NCI-H2081 (cell line): ENCODE measurements around the gene JPH4.
A peak's percentile ranks its signal among the peaks of the same experiment; 100 is the strongest.

Experiments
- DNase-seq, 2 experiments: peaks; one replicate each; lab custom pipeline; 2025; lab: John Stamatoyannopoulos, UW

The JPH4 gene

DNA sequence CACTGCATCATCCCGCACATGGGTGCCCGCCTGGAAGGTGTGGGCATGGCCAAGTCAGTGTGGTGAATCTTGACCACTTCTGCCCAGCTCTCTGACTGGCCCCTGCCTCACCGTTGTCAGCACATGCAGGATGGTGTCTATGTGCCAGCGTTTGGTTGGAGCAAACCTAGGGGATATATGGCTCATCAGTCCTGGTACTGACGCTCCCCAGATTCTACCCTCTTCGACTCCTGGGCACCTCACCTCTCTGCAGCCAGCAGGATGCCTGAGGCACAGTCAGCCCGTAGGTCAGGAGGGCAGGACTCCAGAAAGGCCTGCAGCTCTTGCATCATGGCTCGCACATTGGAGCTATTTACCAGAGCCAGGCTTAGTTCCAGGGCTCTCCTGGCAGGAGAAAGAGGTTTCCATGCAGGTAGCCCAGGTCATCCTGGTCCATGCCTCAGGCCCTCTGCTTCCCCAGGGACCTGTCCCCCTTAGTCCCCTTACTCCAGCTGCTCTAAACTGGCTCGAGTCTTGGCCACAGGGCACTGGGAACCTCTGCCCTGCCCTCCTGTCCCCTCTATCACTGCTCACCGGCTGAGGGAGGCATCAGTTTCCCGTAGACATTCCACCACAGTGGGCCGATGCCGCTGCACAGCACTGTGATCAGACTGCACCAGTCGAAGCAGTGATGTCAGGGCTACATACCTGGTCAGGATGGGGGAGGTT, 15.0 kb downstream of the JPH4 start:
- no peak for DNase-seq

DNA sequence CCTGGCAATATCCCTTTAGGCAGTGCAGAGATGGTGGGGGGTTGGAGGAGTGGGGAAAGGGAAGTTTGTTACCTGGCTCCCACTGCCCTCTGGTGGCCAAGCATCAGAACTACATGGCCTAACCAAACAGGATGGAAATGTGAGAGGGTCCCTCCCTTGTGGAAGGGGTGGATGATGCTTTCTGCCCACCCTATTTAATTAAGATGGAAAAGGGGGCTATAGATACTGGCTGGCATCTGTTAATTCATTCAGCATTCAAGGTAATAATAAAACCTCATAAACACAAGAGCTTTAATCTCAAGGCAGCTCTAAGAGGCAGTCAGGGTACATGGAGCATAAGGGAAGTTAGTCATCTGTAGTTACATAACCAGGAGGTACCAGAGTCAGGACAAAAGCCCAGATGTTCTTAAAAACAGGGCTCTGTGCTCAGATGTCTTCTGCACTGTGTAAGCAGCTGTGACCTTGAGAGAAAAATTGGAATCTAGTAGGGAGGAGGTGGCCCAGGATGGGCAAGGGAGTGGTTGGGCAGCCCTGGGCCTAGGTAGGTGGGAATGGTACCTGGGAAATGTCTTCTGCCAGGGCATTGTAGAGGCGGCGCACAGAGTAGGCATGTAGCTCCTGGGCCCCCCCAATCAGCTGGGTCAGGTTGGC, 15.6 kb downstream of the JPH4 start:
- DNase-seq: peak; percentile 48 to 55

DNA sequence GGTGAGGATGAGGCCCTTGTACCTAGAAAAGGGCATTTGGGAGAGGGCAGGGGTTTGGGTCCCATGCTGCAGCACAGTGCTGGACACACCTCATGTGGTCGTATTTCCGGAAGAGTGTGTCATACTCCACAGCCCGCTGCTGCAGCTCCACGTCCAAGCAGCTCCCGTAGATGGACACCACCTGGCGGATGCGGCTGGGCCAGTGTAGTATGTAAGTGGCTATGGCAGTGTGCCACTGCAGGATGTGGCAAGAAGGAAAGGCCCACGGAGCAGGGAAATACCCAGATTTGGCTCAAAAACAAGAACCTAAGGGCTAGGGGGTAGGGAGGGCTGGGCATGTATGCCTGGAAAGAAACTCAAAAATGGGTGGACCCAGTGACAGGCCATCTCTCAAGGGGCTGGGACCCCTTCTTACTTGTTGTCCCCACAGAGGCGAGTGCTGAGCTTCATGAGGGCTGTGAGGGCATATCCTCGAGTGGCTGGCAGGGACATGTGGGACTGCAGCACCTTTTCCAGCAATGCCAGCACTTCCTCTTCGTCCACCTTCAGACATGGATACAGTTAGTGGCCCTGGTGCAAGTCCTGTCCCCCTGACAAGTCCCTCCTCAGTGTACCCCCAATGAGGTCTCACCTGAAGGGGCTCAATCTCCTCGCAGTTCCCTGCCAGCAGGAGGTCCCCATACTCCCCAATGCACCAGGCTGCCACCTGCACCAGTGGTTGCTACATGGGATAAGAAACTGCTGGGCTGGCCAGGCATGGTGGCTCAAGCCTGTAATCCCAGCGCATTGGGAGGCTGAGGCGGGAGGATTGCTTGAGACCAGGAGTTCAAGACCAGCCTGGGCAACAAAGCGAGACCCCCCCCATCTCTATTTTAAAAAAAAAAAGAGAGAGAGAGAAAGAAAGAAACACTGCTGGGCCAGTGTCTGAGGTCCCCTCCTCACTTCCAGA, 16.4 kb downstream of the JPH4 start:
- no peak for DNase-seq

DNA sequence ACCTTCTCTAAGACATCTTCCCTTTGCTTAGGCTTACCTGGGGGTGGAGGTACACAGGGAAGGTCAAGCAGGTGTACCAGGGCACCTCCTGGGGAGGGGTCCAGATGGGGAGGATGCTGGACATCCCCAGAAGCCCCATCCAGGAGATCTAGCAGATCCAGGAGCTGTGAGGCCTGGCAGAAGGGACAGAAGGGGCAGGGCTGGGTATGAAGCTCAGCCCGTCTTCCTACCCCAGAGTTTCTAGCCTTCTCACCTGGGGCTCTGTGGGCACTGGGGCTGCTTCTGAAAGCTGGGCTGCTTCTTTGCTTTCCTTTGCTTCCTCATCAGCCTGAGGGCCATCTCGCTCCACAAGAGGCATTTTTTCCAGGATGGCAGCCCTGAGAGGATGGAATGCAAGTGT, 17.3 kb downstream of the JPH4 start:
- DNase-seq: no peak

DNA sequence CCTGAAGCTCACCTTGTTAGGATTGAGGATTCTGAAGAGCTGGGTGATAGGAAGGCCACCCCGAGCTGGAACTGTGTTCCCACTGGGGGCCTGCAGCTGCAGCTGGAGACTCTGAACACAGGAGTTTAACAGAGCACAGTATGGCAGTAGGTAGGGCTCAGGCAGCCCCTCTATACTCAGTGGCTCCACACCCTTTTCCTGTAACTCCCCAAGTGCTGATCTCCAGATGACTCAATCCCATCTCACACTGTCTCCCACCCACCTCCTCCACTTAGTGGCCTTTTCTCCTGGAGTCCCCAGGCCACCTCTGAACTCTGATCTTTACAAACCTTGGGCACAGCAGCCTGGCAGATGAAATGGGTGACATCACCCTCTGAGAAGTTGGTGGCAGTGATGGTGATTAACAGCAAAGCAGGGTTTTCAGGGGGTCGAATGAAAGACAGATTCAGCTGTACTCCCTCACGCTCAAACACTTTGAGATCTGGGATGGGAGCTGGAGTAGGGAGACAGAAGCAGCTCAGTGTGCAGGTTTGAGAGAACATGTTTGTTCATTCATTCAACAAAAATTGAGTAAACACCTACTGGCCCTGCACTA, 18.6 kb downstream of the JPH4 start:
- no peak for DNase-seq

DNA sequence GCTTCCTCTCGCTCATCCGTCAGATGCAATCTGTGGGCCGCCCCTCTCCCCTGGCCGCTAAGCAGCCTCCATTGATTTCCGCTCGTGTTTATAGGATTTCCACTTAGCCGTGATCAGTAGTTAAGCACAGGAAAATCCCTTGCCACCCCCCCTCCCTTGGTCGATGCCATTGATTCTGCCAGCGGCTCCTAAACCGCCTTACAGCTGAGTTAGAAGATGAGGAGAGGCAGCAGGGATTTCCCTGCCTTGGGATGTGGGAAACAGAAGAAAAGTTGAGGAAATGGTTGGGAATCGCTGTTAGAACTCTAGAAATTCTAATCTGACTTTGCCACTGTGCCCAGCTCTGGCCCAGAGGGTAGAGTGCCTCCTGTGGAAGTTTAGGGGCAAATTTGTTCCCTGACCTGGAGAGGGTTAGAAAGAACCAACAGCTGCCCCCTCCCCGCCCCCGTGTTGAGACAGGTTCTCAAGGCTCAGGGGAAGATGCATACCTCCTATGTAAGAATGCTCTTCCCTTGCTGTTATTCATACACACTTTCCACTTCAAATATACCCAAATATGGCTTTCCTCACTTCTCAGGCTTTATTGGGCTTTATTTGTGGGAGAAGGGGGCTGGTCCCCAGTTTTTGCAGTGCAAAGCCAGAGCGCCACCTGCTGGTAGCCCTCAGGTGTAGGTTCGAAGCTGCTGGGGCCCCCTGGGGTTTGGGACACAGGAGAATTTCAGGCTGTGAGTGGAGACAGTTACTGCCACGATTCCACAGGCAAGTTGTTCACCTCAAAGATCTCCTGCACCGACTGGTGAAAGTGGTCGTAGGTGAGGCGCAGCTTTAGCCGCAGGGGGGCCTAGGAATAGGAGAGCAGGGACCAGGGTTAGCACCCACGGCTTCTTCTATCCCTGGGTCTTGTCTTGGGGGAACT, 19.3 kb downstream of the JPH4 start:
- peak; percentile 48 to 70 for DNase-seq

DNA sequence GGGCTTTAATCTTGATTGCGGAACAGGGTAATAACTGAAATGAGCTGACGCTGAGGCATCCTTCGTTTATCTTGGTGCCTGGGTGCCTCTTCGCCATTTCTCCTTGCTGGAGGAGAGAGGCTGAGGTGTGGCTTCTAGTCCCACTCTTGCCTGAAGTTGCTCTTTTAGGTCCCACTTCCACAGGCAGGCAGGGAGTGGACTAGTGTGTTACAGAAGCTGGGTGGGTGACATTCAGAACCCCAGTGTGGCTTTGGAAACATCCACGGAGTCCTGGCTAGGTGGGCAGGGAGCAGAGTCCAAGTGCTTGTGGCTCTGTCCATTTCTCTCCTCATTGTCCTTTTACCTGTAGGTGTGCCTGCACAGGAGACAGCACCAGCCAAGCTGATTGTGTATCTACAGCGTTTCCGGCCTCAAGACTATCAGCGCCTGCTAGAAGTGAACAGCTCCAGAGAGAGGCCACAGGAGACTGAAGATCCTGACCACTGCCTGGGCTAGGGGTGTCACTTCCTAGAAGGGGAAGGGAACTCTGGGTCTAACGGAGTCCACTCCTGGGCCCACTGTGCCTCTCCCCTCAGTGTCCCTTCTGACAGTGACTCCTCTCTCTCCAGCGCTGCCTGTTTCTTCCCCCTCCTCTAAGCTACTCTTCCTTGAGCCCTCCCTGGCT, 20.1 kb downstream of the JPH4 start:
- no peak for DNase-seq

DNA sequence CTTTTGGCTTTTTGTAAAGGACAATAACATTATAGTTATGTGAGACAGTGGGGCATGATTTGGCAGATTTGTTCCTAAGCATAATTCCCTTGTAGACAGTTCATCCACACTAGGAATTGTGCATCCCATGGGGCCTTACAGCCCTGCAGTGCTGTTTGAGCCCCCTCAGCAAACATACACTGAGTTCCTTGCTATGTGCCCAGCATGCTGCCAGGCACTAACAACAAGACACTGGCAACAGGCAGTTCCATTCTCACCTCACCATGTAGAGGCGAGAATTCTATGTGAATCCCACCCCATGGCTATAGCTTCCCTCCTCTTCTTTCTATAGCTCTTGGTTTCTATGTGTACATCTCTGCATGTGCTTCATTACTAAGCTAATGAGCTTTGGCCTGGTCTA, 20.6 kb downstream of the JPH4 start:
- no peak for DNase-seq

DNA sequence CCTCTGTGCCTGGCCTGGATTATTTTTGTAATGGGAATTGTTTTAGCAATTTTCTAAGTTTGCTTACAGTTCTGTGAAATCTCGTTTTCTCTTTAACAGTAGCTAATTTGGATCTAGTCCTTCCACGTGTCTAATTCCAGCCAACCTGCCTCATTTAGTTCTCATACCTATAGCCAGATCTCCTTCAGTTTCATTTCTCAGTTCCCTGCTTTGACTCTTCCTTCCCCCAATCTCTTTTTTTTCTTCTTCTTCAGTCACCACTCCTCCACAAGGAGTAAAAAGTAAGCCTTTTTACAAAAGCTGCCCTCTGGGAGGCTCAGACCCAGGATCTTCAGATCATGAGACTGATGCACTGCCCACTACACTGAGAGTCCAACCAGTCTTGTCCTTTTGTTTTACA, 21.1 kb downstream of the JPH4 start:
- no peak for DNase-seq

DNA sequence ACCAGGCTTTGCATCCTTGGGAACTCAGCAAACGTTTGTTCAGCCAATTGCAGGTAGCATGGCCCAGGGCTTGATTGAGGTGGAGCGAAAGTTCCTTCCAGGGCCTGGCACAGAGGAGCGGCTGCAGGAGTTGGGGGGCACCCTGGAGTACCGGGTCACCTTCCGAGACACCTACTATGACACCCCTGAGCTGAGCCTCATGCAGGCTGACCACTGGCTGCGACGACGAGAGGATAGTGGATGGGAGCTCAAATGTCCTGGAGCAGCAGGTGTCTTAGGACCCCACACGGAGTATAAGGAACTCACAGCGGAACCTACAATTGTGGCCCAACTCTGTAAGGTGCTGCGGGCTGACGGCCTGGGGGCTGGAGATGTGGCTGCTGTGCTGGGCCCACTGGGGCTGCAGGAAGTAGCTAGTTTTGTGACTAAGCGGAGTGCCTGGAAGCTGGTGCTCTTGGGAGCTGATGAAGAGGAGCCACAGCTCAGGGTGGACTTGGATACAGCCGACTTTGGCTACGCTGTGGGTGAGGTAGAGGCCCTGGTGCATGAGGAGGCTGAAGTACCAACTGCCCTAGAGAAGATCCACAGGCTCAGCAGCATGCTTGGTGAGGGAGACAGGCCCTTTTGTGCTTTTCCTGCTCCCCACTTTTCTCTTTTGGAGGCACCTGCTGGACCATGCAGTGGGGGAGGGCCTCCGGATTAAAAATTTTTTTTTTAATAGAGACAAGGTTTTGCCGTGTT, 21.7 kb downstream of the JPH4 start:
- no peak for DNase-seq

DNA sequence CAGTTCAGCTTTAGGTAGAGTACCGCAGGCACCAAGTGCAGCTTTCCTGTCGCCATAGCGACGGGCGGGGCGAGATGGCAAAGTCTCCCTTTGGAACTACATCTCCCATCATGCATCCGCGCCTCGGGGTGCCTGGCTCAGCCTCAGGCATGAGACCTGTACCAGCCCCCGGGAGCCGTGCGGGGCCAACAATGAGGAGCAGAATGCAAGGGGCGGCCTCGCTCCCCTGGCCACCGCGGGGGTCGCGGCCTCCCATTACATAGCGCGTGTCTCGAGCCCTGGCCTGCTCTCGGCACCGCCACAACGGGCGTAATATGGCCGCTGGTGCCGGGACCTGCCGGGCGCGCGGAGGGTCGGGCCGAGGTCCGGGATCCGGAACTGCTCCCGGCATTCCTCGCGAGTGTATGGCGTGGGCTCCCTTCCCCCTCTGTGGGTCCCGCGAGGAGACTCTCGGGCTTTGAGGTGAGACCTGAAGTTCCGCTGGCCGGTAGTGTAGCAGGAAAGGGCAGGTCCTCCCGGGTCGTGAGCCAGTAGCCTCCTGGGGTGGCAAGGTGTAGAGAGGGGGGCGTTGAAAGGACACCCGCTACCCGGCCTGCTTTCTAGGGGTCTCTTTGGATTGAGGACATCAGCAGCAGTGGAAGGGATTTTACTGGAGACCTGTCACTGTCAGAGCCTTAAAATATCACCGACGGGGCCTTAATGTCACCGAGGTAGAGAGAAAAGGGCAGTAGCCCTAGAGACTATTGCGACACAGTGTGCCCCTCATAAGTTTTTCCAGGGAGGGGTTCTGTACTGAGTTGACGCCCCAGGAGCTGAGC, 22.5 kb downstream of the JPH4 start, which contains the start of gene THTPA:
THTPA (plus strand) TSS at position 390 of the 818 bp plus-strand sequence. CDS start 487 bp downstream, outside the sequence.
- peak; percentile 83 to 92 for DNase-seq

DNA sequence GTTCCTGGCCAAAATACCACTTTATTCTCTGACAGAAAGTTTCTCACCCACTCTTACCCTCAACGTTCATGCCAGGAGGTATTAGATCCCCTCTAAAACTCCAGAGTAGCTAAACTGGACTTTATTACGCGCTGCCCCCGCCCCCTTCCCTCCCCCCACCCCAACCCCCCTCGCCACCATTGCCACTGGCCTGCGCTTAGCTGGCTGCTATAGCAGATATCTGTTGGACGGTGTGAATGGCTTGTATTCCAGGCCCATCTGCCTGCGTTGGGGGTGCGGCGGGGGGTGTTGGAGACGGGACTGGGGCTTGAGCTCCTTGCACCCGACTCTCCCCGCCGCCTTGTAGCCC, 23.1 kb downstream of the JPH4 start:
- DNase-seq: no peak

DNA sequence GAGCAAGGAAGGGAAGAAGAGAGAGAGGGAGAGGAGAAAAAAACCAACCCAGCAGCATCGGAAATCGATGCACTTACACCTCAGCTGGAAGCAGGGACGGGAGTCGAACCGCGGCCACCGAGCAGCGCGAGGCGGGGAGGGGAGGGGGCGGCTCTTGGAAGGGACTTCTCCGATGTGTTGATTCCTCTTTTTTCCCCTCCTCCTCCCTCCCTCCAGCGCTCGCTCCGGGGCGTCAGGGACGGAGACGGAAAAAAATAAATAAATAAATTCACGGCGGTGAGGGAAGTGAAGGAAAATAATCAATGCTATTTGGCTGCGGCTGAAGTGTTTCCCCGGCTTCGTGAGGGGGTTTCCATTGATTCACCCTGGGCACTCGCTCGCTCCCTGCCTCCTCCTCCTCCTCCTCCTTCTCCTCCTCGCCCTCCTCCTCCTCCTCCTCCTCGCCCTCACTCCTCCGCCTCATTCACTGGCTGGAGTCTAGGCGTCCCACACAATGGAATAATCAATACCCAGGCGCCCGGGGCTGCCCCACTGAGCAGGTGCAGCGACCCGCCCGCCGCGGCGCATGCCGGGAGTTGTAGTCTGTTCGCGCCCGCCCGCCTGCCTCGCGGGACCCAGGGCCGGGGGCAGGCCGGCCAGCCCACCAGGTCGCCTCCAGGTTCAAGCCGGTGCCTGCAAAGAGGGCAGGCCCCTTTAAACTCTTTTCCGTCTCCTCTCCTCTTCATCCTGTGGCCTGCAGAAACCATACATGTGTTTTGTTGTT, 27.1 kb downstream of the JPH4 start, which contains the start of gene ZFHX2:
ZFHX2 (minus strand) TSS at position 500 of the 763 bp plus-strand sequence. CDS start 16,440 bp downstream, outside the sequence.
- peak; percentile 83 to 89 for DNase-seq

DNA sequence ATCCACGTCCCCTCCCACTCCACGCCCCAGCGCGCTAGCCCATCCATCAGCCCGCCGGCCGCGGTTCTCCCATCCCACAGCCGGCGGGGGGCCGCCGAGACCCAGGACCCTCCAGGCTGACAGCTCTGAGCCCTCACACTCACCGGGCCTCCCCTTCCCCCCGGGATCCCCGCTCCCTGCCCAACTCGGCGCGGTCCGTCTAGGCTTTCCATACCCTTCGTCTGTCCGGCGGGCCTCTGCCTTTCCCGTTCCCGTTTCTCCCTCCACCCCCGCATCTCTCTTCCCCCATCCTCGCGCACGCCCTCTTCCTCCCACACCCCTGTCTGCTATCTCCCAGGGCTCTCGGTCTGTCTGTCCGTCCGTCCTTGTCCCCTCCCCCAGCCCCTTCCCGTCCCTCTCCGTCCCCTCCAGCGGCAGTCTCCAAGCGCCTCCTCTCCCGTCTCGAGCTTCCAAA, 27.8 kb downstream of the JPH4 start:
- no peak for DNase-seq

DNA sequence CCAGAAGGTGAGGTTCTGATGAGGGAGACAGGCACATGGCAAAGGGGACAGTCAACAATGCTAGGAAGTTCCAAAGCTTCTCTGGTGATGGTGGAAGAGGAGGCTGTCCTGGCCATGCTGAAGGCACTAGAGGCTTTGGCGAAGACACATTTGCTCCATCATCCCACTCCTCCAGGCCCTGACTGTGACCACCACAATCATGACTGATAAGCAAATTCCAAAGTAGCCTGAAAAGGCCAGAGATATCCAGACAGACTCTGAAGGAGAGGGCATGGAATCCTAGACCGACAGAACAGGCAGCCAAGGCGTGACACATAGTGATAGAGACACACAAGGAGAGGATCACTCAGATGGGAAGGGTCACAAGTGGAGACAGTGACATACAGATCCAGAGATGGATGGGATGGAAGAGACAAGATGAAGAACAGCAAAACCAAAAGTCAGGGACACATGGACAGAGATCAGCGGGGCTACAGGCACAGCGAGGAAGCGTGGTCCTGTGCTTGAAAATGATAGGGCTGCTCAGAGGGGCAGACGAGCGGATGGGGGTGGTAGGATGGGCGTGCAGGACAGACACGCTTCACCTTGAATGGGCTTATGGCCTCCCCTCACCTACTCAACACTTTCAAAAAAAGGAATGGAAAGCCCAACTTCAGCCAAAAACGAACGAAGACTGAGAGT, 28.3 kb downstream of the JPH4 start:
- DNase-seq: no peak

DNA sequence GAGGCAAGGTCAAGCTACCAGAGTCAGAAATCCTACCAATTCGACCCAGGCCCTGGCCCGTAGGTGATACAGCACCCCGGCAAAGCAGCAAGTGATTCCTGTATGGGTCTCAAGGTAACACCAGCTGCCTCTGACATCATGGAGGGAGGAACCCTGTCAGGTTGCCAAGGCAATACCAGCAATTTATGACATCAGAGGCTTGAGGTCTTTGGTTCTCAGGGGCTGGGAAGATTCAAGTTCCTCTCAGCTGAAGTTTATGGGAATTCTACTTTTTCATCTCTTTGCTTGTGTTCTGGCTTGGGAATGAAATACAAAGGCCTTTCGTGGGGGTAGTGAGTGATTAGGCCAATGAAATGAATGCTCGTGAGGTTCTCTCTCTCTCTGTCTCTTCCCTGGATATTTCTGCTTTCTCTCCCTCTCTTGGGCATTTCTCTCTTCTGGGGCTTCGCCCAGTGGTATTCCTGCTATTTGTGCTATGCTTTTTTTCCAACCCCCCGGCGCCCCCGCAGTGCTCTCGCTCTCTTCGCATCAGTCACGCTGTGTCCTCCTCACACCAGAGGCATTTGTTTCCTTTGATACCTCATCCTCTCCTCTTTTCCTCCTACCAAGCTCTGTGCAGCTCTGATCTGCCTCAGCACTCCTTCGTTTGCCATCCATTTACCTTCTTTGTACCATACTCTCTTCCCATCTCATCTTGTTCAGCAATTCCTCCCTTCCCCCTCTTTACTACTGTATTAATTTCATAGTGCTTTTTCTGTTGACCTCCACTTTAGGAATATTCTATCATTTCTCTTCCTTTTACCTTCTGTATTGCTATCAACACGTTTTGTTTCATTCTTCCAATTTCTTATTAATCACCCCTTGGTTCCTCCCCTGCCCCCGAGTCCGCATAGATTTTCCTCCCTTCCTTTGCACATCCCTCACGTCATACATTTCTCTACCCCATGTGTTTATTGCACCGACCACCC, 30.0 kb downstream of the JPH4 start:
- DNase-seq: peak; percentile 17 to 35
